GM12872 (cell line): ENCODE data around the gene UNC5CL.

ENCODE experiments used
- TF ChIP-seq, protein P1 (sequence below): IDR thresholded peaks from 3 replicates; pipeline ENCODE4 v1.5.1; 2011; ENCODE audit warnings: low read depth, mild to moderate bottlenecking, low read length, moderate library complexity; ENCODE audit not compliant: insufficient read depth

The UNC5CL gene

DNA sequence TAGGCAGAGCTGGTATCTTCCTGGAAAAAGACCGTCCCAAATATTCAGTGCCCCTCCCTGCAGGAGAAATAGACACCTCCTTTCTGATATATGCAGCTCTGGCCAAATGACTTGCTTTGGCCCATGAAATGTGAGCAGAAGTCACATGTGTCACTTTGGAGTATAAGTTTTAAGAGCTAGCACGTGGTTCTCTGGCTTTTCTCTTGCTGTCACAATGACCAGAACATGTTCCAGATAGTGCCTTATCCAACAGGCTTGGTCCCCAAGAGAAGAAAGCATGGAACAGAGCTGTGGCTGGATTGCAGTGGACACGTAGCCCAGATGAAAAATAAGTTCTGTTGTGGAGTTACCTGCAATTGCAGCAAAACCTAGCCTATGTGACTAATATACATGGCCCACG lies 40.4 kb downstream of the UNC5CL start:
- TF ChIP-seq, protein P1, sequence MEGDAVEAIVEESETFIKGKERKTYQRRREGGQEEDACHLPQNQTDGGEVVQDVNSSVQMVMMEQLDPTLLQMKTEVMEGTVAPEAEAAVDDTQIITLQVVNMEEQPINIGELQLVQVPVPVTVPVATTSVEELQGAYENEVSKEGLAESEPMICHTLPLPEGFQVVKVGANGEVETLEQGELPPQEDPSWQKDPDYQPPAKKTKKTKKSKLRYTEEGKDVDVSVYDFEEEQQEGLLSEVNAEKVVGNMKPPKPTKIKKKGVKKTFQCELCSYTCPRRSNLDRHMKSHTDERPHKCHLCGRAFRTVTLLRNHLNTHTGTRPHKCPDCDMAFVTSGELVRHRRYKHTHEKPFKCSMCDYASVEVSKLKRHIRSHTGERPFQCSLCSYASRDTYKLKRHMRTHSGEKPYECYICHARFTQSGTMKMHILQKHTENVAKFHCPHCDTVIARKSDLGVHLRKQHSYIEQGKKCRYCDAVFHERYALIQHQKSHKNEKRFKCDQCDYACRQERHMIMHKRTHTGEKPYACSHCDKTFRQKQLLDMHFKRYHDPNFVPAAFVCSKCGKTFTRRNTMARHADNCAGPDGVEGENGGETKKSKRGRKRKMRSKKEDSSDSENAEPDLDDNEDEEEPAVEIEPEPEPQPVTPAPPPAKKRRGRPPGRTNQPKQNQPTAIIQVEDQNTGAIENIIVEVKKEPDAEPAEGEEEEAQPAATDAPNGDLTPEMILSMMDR: no peak

DNA sequence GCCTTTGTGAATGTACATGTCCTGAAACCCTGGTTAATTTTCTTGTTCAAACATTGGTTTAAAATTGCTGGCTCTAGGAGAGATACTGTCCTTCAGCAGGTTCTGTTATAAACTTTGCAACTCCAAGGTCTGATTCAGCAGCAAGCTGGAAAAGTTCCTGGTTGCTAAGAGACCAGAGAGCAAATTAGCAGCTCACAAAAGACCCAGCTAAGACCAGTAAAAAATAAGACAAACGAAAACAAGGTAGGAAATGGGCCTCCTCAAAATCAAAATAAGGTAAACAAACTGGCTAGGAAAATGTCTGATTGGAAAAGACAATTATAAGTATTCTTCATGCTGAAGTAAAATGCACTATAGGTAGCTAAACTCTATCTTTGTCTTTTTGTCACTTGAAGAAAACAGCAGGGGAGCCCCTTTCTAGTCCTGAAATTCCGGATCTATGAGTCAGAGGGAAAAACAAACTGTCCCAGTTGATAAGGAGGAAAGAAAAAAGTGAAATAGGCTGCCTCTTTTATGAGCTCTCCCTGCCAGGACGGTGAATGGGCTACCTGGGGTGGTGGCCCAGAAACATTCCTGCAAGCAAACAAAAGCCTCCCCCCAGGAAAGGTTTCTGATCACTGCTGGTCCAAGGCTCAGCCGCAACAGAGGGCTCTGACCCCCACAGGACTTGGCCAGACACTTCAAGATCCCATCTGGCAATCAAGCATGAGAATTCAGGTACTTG lies 41.6 kb downstream of the UNC5CL start:
- TF ChIP-seq, protein P1: no peak

DNA sequence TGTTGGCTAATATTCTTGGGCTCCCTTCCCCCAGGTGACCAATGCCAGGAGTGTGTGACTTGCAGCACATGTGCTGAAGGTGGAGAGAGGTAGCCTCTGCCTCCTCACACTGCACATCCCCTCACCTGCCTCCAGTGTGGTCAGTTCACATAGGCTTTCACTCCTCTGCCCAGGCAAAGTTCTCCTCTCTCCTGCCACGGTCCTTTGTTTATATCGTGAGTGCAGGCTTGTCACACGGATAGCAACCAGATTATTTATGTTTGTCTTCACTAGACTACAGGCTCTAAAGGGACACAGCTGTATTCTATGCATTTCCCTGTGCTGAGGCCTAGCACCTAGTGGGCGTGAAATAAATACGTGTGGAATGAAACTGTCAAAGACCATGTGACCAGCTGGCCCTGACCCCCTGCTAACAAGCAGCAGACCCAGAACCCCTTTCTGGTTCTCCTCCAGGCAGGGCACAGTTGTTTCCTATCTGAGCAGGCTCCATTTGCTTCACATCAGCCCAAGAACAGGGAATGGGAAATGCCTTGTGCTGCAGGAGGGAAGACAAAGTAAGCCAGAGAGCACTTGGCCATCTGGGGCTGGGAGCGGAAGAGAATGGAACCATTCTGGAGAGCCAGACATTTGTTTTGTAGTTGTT lies 42.3 kb downstream of the UNC5CL start:
- TF ChIP-seq, protein P1: no peak

DNA sequence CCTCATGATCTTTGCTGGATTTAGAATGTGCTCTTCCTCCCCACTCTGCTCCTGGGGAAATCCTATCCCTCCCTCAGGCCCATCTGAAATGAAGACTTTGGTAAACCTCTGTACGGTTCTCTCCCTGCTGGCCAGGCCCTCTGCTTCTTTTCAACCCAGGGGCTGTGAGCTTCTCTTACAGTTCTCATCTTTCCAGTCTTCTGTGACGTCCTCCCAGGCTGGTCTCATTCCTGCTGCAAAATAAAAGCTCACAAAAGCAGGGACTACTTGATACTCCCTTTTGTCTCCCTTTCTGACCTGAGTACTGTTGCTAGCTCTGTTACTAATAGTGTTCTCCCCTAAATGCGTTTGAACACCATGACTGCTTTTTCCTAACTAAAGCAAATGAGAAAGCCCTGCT lies 46.3 kb downstream of the UNC5CL start:
- TF ChIP-seq, protein P1: no peak

DNA sequence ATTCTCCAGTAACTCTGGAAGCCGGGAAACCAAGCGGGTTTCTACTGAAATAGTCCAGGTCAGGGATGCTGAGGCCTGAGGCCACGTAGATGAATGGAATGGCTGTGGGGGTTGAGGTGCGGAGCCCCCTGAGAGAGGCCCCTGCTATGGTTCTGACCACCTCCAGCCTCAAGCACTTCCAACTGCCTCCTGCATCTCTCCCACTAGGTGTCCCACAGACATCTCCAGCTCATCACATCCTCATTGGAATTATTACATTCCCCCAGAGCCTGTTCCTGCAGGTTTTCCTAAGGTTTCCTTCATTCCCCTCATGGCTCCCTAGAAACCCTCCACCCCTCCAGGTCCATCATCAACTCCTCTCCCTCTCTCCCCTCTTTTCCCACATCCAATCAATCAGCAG lies 48.7 kb downstream of the UNC5CL start:
- TF ChIP-seq, protein P1: no peak

DNA sequence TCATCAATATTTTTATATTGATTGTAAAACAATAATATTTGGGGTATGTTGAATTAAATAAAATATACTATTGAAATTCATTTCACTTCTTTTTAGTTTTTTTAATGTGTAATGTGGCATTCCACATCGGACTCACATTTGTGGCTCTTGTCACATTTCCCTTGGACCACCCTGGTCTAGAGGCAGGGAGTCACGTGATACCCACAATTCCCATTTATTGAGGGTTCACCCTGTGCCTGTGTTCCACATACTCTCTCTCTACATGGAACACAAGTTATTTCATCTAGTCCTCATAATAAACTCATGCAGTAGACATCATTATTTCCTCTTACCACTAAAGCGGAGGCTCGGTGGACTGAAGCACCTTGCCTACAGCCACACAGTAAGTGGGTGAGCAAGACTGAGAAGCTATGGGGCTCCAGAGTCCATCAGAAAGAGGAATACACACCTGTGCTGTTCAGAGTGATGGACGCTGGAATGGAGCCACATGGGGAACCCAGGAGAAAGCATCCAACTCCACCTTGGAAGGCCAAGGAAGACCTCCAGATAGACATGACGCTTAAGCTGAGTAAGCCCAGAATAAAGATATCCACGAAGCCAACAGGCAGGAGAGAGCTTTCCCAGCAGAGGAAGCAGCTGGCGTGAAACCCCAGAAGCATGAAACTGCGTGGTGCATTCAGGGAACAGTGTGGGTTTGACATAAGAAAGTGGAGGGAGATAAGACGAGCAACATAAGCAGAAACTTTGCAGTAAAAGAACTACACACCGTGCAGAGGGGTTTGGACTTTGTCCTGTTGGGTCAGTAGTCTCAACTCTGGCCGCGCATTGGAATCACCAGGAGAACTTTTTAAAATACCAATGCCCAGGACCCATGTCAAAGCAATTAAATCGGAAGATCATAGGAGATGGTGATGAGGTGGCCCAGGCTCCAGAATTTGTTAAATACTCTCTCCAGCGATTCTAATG lies 49.5 kb downstream of the UNC5CL start:
- TF ChIP-seq, protein P1: no peak

DNA sequence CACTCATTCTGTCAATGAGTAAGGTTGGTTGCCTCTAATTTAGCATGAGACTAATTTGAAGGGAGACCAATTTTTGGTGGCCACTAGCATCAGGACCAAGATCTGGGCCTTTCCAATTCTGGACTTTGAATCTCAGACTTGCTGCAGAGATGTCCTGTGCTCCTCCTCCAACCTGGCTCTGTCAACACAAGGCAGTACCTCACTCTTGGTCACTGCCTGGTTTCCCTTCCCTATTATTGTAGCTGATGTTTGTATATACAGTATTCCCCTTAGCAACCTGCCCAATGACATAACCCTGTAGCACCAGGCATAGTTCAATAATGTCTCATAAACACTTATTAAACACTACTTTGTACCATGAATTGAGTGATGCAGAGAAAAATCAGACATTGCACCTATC lies 50.4 kb downstream of the UNC5CL start:
- TF ChIP-seq, protein P1: no peak
